HEK293T (cell line): Measurements from ENCODE around the gene HSPA9.

Experiments used
- CTCF ChIA-PET: fragments of 350-600 bp; formaldehyde crosslinking; extraction: SDS; loops from one replicate; lab custom pipeline; 2021; ENCODE audit warnings: antibody characterized with exemption, inconsistent platforms; lab: Yijun Ruan, JAX
- POLR2A ChIA-PET: fragments of 350-600 bp; formaldehyde crosslinking; extraction: SDS; loops from one replicate; lab custom pipeline; 2020; ENCODE audit warnings: antibody characterized with exemption, inconsistent platforms; lab: Yijun Ruan, JAX
- DNase-seq: peaks from one replicate; pipeline ENCODE4 v3.0.0; 2012; ENCODE audit warnings: mixed read lengths; ENCODE audit errors: extremely low spot score
- ARNT ChIP-seq: fragments of 450-650 bp; IDR thresholded peaks from 2 replicates; pipeline ENCODE4 v1.6.1; 2017; ENCODE audit warnings: mild to moderate bottlenecking
- HDGF ChIP-seq: fragments of 450-650 bp; IDR thresholded peaks from 2 replicates; pipeline ENCODE4 v1.6.1; 2017; ENCODE audit warnings: antibody characterized with exemption, borderline replicate concordance
- LEF1 ChIP-seq: fragments of 450-650 bp; IDR thresholded peaks from 2 replicates; pipeline ENCODE4 v1.6.1; 2017; ENCODE audit warnings: mild to moderate bottlenecking, borderline replicate concordance

The HSPA9 gene

GRCh38 chr5:138506370-138507306 is 68.6 kb downstream of the HSPA9 start:
- ChIA-PET POLR2A (no interaction called here), CTCF (no interaction called here)
- no peak for TF ChIP-seq LEF1
- no peak for DNase-seq

DNA sequence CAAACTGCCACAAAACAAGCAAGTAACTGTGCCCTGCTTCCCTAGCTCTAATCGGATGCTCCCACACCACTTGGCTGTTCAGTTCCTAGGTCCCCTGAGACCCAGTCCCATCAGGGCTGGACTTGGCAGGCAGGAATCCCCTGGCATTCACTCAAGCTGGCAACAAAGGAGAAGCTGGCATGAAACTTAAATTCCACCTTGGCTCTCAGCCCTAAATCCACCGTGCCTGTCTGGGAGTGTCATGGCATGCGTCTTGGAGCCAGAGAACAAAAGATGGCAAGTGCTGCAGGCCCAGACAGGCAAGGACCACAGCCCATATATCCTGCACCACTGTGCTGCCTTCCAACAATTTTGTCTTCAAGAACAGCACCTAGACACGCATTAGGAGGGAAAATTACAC is 70.4 kb downstream of the HSPA9 start:
- ChIA-PET CTCF (interaction anchor here (1.6 to 4.4 kb wide), 9 partner anchors 9 to 282 kb away, joined by 4 to 115 read pairs (median 10); partner anchors contain the start of genes EGR1 and REEP2), POLR2A (interaction anchor here (0.7 to 3.2 kb wide), 5 partner anchors 12 to 326 kb away, joined by 3 to 31 read pairs (median 6); partner anchors contain the start of genes EGR1, HSPA9 and KIF20A)
- TF ChIP-seq HDGF = no peak
- no peak for TF ChIP-seq ARNT
- DNase-seq = no peak
